ENCODE data around the gene ARFGEF2.

ARFGEF2 gene

DNA sequence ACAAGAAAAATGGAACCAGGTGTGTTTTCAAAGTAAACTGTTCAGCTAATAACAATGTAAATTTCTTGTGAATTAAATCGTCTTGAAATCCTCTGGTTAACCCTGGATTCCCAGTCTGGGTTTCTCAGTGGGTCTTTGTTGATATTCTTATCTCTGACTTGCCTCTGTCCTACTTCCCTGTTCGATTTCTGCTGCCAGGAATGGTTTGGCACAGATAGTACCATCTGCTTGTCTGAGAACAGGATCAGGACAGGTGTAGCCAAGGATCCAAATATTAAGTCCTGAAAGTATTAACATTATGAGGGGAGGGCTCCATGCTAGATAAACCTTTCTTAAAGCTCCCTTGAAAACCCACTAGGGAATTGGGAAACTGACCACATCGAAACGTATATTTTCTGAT is 30.1 kb downstream of the ARFGEF2 start:
- Histone ChIP-seq H3K9me3 (ENCODE audit: control insufficient read depth, insufficient read depth, low read length) (no peaks in the 10 kb centered on the region), H3F3A (ENCODE audit: control insufficient read depth, insufficient read depth) (no peaks in the 10 kb centered on the region), H4K20me1 (ENCODE audit: control insufficient read depth, insufficient read depth, low read depth, low read length) (no peaks in the 10 kb centered on the region), H3K4me2 (ENCODE audit: low read length) (no peak overlapping the region), H3K27me3 (ENCODE audit: control insufficient read depth, low read length) (no peaks in the 10 kb centered on the region), H3K4me1 (ENCODE audit: control insufficient read depth, low read length) (no peaks in the 10 kb centered on the region), H3K4me3 (ENCODE audit: low read length) (no peak overlapping the region), H3K27ac (ENCODE audit: low read depth, low read length) (no peak overlapping the region), H3K36me3 (ENCODE audit: control insufficient read depth, low read length) (peaks cover 75% of the 10 kb centered on the region), H3K79me2 (ENCODE audit: control insufficient read depth, low read length) (no peaks in the 10 kb centered on the region), H3K9me2 (replicated peaks; ENCODE audit: control insufficient read depth, low read length) (no peaks in the 10 kb centered on the region)
- TF ChIP-seq, protein P1, sequence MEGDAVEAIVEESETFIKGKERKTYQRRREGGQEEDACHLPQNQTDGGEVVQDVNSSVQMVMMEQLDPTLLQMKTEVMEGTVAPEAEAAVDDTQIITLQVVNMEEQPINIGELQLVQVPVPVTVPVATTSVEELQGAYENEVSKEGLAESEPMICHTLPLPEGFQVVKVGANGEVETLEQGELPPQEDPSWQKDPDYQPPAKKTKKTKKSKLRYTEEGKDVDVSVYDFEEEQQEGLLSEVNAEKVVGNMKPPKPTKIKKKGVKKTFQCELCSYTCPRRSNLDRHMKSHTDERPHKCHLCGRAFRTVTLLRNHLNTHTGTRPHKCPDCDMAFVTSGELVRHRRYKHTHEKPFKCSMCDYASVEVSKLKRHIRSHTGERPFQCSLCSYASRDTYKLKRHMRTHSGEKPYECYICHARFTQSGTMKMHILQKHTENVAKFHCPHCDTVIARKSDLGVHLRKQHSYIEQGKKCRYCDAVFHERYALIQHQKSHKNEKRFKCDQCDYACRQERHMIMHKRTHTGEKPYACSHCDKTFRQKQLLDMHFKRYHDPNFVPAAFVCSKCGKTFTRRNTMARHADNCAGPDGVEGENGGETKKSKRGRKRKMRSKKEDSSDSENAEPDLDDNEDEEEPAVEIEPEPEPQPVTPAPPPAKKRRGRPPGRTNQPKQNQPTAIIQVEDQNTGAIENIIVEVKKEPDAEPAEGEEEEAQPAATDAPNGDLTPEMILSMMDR (IDR thresholded peaks at IDR 0.05; ENCODE audit: low read depth, low read length, poor library complexity, severe bottlenecking): no peak
- TF ChIP-seq EZH2phosphoT487 (IDR thresholded peaks at IDR 0.05; ENCODE audit: borderline replicate concordance, low read length): no peak

GRCh38 chr20:48952656-48953055 is 31.1 kb downstream of the ARFGEF2 start:
- Histone ChIP-seq H3K36me3 (ENCODE audit: control insufficient read depth, low read length) (peaks cover 85% of the 10 kb centered on the region), H3K9me2 (replicated peaks; ENCODE audit: control insufficient read depth, low read length) (no peaks in the 10 kb centered on the region), H3K4me1 (ENCODE audit: control insufficient read depth, low read length) (no peaks in the 10 kb centered on the region), H3K79me2 (ENCODE audit: control insufficient read depth, low read length) (no peaks in the 10 kb centered on the region), H3K27ac (ENCODE audit: low read depth, low read length) (no peak overlapping the region), H3F3A (ENCODE audit: control insufficient read depth, insufficient read depth) (no peaks in the 10 kb centered on the region), H3K9me3 (ENCODE audit: control insufficient read depth, insufficient read depth, low read length) (no peaks in the 10 kb centered on the region), H3K27me3 (ENCODE audit: control insufficient read depth, low read length) (no peaks in the 10 kb centered on the region), H3K4me3 (ENCODE audit: low read length) (no peak overlapping the region), H4K20me1 (ENCODE audit: control insufficient read depth, insufficient read depth, low read depth, low read length) (no peaks in the 10 kb centered on the region), H3K4me2 (ENCODE audit: low read length) (no peak overlapping the region)
- no peak for TF ChIP-seq EZH2phosphoT487 (IDR thresholded peaks at IDR 0.05; ENCODE audit: borderline replicate concordance, low read length)
- TF ChIP-seq, protein P1 (IDR thresholded peaks at IDR 0.05; ENCODE audit: low read depth, low read length, poor library complexity, severe bottlenecking): no peak

DNA sequence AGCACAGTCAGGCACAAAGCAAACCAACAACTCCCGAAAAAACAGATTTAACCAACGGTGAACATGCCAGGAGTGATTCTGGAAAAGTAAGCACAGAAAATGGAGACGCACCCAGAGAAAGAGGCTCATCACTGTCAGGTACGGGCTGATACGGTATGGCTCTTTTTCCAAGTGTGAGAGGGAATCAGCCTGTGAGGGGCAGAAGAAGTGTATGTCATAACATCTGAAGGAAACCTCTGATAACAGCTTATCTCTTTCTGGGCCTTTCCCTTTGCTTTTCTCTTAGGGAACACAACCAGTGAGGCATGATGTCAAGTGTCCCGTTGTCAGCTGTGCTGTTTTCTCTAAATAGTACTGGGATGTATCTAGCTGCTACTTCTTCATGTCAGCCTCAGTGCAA is 32.1 kb downstream of the ARFGEF2 start:
- H3K36me3 ChIP-seq (ENCODE audit: control insufficient read depth, low read length): peaks cover 84% of the 10 kb centered on the region
- no peak overlapping the region for H3K4me3 ChIP-seq (ENCODE audit: low read length)
- no peaks in the 10 kb centered on the region for H4K20me1 ChIP-seq (ENCODE audit: control insufficient read depth, insufficient read depth, low read depth, low read length)
- no peaks in the 10 kb centered on the region for H3K9me3 ChIP-seq (ENCODE audit: control insufficient read depth, insufficient read depth, low read length)
- H3K27me3 ChIP-seq (ENCODE audit: control insufficient read depth, low read length): no peaks in the 10 kb centered on the region
- no peak overlapping the region for H3K27ac ChIP-seq (ENCODE audit: low read depth, low read length)
- H3K4me1 ChIP-seq (ENCODE audit: control insufficient read depth, low read length): no peaks in the 10 kb centered on the region
- TF ChIP-seq, protein P1 (IDR thresholded peaks at IDR 0.05; ENCODE audit: low read depth, low read length, poor library complexity, severe bottlenecking): no peak
- TF ChIP-seq EZH2phosphoT487 (IDR thresholded peaks at IDR 0.05; ENCODE audit: borderline replicate concordance, low read length): no peak
- H3K79me2 ChIP-seq (ENCODE audit: control insufficient read depth, low read length): no peaks in the 10 kb centered on the region
- H3K4me2 ChIP-seq (ENCODE audit: low read length): no peak overlapping the region
- no peaks in the 10 kb centered on the region for H3K9me2 ChIP-seq (replicated peaks; ENCODE audit: control insufficient read depth, low read length)
- H3F3A ChIP-seq (ENCODE audit: control insufficient read depth, insufficient read depth): no peaks in the 10 kb centered on the region

DNA sequence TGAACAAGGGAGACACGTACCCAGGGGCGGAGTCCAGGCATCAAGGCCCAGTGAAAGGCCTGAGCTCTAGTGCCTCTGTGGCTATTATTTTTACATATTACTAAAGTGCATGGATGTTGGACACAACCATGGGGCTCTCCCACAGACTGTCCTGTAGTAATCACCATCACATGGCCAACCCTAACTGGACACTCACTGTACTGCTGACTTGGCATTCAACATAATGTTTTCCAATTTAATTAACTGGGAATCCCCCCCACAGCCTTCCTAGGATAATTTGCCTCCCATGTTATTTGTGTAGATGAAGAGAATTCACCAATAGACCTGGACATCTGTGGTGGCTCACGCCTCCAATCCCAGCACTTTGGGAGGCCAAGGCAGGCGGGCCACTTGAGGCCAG is 34.5 kb downstream of the ARFGEF2 start:
- H3K79me2 ChIP-seq (ENCODE audit: control insufficient read depth, low read length): no peaks in the 10 kb centered on the region
- H3K27ac ChIP-seq (ENCODE audit: low read depth, low read length): no peak overlapping the region
- H3K9me2 ChIP-seq (replicated peaks; ENCODE audit: control insufficient read depth, low read length): no peaks in the 10 kb centered on the region
- TF ChIP-seq, protein P1 (IDR thresholded peaks at IDR 0.05; ENCODE audit: low read depth, low read length, poor library complexity, severe bottlenecking): no peak
- no peak for TF ChIP-seq EZH2phosphoT487 (IDR thresholded peaks at IDR 0.05; ENCODE audit: borderline replicate concordance, low read length)
- H3K27me3 ChIP-seq (ENCODE audit: control insufficient read depth, low read length): no peaks in the 10 kb centered on the region
- no peaks in the 10 kb centered on the region for H4K20me1 ChIP-seq (ENCODE audit: control insufficient read depth, insufficient read depth, low read depth, low read length)
- H3K4me3 ChIP-seq (ENCODE audit: low read length): no peak overlapping the region
- H3K4me2 ChIP-seq (ENCODE audit: low read length): no peak overlapping the region
- no peaks in the 10 kb centered on the region for H3K4me1 ChIP-seq (ENCODE audit: control insufficient read depth, low read length)
- H3K9me3 ChIP-seq (ENCODE audit: control insufficient read depth, insufficient read depth, low read length): no peaks in the 10 kb centered on the region
- H3K36me3 ChIP-seq (ENCODE audit: control insufficient read depth, low read length): peaks cover 75% of the 10 kb centered on the region
- H3F3A ChIP-seq (ENCODE audit: control insufficient read depth, insufficient read depth): no peaks in the 10 kb centered on the region
